OCI-LY3 (cell line): ENCODE results near the gene GRAP2.

Source experiments
- H2AFZ ChIP-seq: fragments of 200-600, 300-600 bp; shearing (Covaris generic); 2 replicates; pipeline ENCODE4 v1.6.0; 2014; ENCODE audit warnings: antibody characterized with exemption, low read depth, low read length
- H3K27ac ChIP-seq: fragments of 200-600, 300-600 bp; sonication (generic); 2 replicates; pipeline ENCODE4 v1.5.1; 2014; ENCODE audit warnings: mild to moderate bottlenecking, low read length, moderate library complexity, mixed read lengths
- H3K27me3 ChIP-seq: fragments of 200-600, 300-600 bp; sonication (generic); 2 replicates; pipeline ENCODE4 v1.6.1; 2014; ENCODE audit warnings: low read depth, low read length, mixed read lengths
- H3K36me3 ChIP-seq: fragments of 200-600, 300-600 bp; sonication (generic); replicated peaks from 2 replicates; pipeline ENCODE3; 2014; ENCODE audit warnings: low read depth, low read length, mixed read lengths
- H3K4me1 ChIP-seq: fragments of 300-600, 200-600 bp; sonication (generic); 2 replicates; pipeline ENCODE4 v1.6.1; 2014; ENCODE audit warnings: low read length, mixed read lengths
- H3K4me2 ChIP-seq: fragments of 200-600, 300-600 bp; sonication (generic); 2 replicates; pipeline ENCODE4 v1.6.1; 2014; ENCODE audit warnings: low read length, mixed read lengths
- H3K4me3 ChIP-seq: fragments of 300-600, 200-600 bp; sonication (generic); 2 replicates; pipeline ENCODE4 v1.5.1; 2014; ENCODE audit warnings: antibody characterized with exemption, mild to moderate bottlenecking, low read length, moderate library complexity
- H3K79me2 ChIP-seq: fragments of 300-600, 200-600 bp; shearing (Covaris generic); 2 replicates; pipeline ENCODE4 v1.6.1; 2014; ENCODE audit warnings: mild to moderate bottlenecking, low read length, mixed read lengths
- H3K9ac ChIP-seq: fragments of 300-600, 200-600 bp; shearing (Covaris generic); 2 replicates; pipeline ENCODE4 v1.6.0; 2014; ENCODE audit warnings: mild to moderate bottlenecking, low read length, moderate library complexity
- H3K9me3 ChIP-seq: fragments of 200-600, 300-600 bp; shearing (Covaris generic); 2 replicates; pipeline ENCODE4 v1.6.1; 2014; ENCODE audit warnings: low read length, mixed read lengths; ENCODE audit not compliant: insufficient read depth
- H4K20me1 ChIP-seq: fragments of 200-600, 300-600 bp; sonication (generic); 2 replicates; pipeline ENCODE4 v1.6.1; 2016; ENCODE audit warnings: low read length, mixed read lengths; ENCODE audit not compliant: insufficient read depth
- EZH2phosphoT487 ChIP-seq: fragments of 200-600 bp; shearing (Covaris generic); IDR thresholded peaks from 2 replicates; pipeline ENCODE4 v1.6.1; 2018; ENCODE audit warnings: antibody characterized with exemption, mixed run types, low read depth
- TF ChIP-seq, protein P1 (sequence below): fragments of 200-600, 300-600 bp; sonication (generic); IDR thresholded peaks from 2 replicates; pipeline ENCODE4 v1.5.1; 2014; ENCODE audit warnings: antibody characterized with exemption, low read length, low read depth

Gene GRAP2

DNA sequence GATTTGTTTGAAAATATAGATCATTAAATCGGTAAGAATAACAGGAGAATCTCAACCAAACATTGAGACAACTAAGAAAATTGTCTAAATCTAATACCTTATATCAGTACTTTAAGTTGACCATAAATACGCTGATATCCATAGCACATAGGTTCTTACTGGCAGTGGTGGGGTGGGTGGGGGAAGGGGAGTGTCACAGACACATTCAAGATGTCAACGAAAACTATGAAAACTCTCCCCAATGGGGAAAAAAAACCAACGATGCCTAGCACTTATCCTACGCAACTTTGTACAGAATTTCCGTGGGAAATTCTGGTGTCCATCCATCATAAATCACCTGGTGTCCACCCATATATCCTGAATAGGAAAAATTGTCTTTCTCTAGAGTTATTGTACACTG, 6.2 kb downstream of the GRAP2 start:
- H3K27me3 ChIP-seq: peaks cover 39% of the 10 kb centered on the region
- H3K79me2 ChIP-seq: no peaks in the 10 kb centered on the region
- no peaks in the 10 kb centered on the region for H3K36me3 ChIP-seq
- H3K4me2 ChIP-seq: no peak overlapping the region
- TF ChIP-seq, protein P1, sequence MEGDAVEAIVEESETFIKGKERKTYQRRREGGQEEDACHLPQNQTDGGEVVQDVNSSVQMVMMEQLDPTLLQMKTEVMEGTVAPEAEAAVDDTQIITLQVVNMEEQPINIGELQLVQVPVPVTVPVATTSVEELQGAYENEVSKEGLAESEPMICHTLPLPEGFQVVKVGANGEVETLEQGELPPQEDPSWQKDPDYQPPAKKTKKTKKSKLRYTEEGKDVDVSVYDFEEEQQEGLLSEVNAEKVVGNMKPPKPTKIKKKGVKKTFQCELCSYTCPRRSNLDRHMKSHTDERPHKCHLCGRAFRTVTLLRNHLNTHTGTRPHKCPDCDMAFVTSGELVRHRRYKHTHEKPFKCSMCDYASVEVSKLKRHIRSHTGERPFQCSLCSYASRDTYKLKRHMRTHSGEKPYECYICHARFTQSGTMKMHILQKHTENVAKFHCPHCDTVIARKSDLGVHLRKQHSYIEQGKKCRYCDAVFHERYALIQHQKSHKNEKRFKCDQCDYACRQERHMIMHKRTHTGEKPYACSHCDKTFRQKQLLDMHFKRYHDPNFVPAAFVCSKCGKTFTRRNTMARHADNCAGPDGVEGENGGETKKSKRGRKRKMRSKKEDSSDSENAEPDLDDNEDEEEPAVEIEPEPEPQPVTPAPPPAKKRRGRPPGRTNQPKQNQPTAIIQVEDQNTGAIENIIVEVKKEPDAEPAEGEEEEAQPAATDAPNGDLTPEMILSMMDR: no peak
- no peak for TF ChIP-seq EZH2phosphoT487
- H3K4me3 ChIP-seq: no peak overlapping the region
- no peaks in the 10 kb centered on the region for H3K9me3 ChIP-seq
- no peak overlapping the region for H3K27ac ChIP-seq
- H4K20me1 ChIP-seq: no peaks in the 10 kb centered on the region
- no peak overlapping the region for H2AFZ ChIP-seq
- no peaks in the 10 kb centered on the region for H3K4me1 ChIP-seq
- no peak overlapping the region for H3K9ac ChIP-seq

DNA sequence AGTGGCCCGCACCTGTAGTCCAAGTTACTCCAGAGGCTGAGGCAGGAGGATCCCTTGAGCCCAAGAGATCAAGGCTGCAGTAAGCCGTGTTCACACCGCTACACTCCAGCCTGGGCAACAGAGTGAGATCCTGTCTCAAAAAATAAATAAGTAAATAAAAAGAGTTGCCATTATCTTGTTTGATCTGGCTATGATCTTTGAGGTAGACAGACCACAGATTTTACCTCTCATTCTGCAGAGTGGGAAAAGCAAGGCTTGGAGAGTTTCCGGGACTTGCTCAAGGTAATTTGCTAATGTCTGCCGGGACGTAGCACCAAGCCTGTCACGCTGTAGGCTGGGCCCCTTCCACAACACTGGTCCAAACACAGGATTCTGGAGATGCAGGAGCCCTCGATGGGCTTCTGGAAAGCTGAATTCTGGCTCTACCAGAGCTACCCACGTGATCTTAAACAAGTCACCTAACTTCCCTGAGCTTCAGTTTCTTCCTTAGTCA, 6.8 kb downstream of the GRAP2 start:
- Histone ChIP-seq H3K4me1 (no peaks in the 10 kb centered on the region), H3K4me2 (no peak overlapping the region), H3K9ac (no peak overlapping the region), H3K27ac (no peak overlapping the region), H3K9me3 (no peaks in the 10 kb centered on the region), H3K27me3 (peaks cover 41% of the 10 kb centered on the region), H3K36me3 (no peaks in the 10 kb centered on the region), H3K79me2 (no peaks in the 10 kb centered on the region), H3K4me3 (no peak overlapping the region), H4K20me1 (no peaks in the 10 kb centered on the region), H2AFZ (no peak overlapping the region)
- TF ChIP-seq, protein P1: no peak
- TF ChIP-seq EZH2phosphoT487: no peak

DNA sequence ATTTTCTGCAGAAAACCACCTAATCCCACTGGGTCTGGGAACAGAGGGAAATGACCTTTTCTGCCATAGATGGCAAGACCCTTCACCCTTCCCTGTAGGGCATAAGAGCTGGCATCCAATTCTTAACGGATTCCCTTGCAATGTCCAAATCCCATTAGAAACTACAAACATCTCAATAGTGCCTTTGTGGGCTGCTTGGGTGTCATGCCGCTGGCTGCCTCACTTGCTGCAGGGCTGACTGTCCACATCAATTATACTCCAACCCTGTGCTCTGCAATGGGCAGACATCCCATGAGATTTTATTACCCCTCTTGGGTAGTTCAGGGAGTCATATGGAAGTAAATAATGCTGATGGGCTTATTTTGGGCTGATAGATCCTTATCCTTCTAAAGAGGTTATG, 7.3 kb downstream of the GRAP2 start:
- H3K36me3 ChIP-seq: no peaks in the 10 kb centered on the region
- H3K9me3 ChIP-seq: no peaks in the 10 kb centered on the region
- no peak overlapping the region for H3K9ac ChIP-seq
- no peaks in the 10 kb centered on the region for H3K4me1 ChIP-seq
- H3K27ac ChIP-seq: no peak overlapping the region
- H3K4me2 ChIP-seq: no peak overlapping the region
- H2AFZ ChIP-seq: no peak overlapping the region
- H3K27me3 ChIP-seq: peaks cover 43% of the 10 kb centered on the region
- no peak overlapping the region for H3K4me3 ChIP-seq
- no peaks in the 10 kb centered on the region for H4K20me1 ChIP-seq
- H3K79me2 ChIP-seq: no peaks in the 10 kb centered on the region
- TF ChIP-seq EZH2phosphoT487: no peak
- TF ChIP-seq, protein P1: no peak

DNA sequence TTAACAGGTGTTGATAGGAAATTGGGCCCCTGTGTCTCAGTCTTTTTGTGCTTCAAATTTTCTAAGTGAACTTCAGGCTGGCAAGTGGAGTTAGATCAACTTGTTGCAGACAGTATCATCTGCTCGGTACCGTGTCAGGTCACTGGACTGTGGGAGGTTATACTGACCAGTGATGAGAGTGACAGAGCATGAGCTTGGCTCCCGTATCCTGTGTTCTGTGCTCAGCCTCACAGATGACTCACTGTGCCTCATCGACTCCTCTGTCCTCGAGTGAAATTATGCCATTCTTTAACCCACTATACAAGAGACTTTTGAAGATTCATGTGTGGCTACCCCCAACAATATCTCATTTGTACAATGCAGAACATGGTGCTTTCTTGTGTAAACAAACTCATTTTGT, 7.9 kb downstream of the GRAP2 start:
- Histone ChIP-seq H3K4me3 (no peak overlapping the region), H3K9me3 (no peaks in the 10 kb centered on the region), H3K4me1 (no peaks in the 10 kb centered on the region), H4K20me1 (no peaks in the 10 kb centered on the region), H3K27ac (no peak overlapping the region), H3K9ac (no peak overlapping the region), H3K36me3 (no peaks in the 10 kb centered on the region), H3K27me3 (peaks cover 49% of the 10 kb centered on the region), H3K4me2 (no peak overlapping the region), H3K79me2 (no peaks in the 10 kb centered on the region), H2AFZ (no peak overlapping the region)
- no peak for TF ChIP-seq EZH2phosphoT487
- TF ChIP-seq, protein P1: no peak
